ENCODE measurements around the gene SERGEF. TPM values are rescaled to one million over a fixed set of nuclear protein-coding genes. Genes with fewer than 3 reads are reported as not detected.
A peak's percentile ranks its signal among the peaks of the same experiment; 100 is the strongest.

Gene SERGEF
- total and polyA plus RNA-seq, 2 experiments from 2014 or later: 18.3 to 23.2 TPM

- no peak overlapping the region for H3K9ac ChIP-seq
- peaks cover 12% of the 10 kb centered on the region; the same call in 1 of the 2 replicates for H3F3A ChIP-seq (ENCODE audit: insufficient read depth)
- H3K4me1 ChIP-seq (ENCODE audit: insufficient read depth): peaks cover 5% of the 10 kb centered on the region
- no peaks in the 10 kb centered on the region for H3K9me3 ChIP-seq (ENCODE audit: low read depth)
- no peak for DNase-seq
- H3K27me3 ChIP-seq (replicated peaks; ENCODE audit: insufficient read depth): no peaks in the 10 kb centered on the region
- no peak overlapping the region for H3K4me3 ChIP-seq
- no peak overlapping the region for H2AFZ ChIP-seq
- no peaks in the 10 kb centered on the region for H3K9me2 ChIP-seq (ENCODE audit: insufficient read depth)
- WGBS, 2 experiments (ENCODE audit: low coverage in 1 of 2, low lambda C conversion rate in 2 of 2, missing lambda C conversion rate in 2 of 2): 54 to 72% methylated on average over 3 of the region's 3 CpGs
- in situ Hi-C loops (cut with MboI): no loop called here
- H4K20me1 ChIP-seq (ENCODE audit: insufficient read depth): no peaks in the 10 kb centered on the region
- H3K79me2 ChIP-seq (ENCODE audit: insufficient read depth): no peaks in the 10 kb centered on the region
- no peak overlapping the region for H3K4me2 ChIP-seq (ENCODE audit: unreplicated experiment)
- no peak overlapping the region for H3K27ac ChIP-seq
- TF ChIP-seq EZH2phosphoT487 (IDR thresholded peaks at IDR 0.05; ENCODE audit: insufficient read depth, low read depth) (no peak), EZH2 (IDR thresholded peaks at IDR 0.05; ENCODE audit: insufficient read depth, poor library complexity, severe bottlenecking) (no peak)
- H3K36me3 ChIP-seq (ENCODE audit: low read depth): no peaks in the 10 kb centered on the region
These were observed 89.6 kb downstream of the SERGEF start for GRCh38 chr11:17923217-17923616.

- Histone ChIP-seq H3K36me3 (ENCODE audit: low read depth) (no peaks in the 10 kb centered on the region), H3K9me2 (ENCODE audit: insufficient read depth) (no peaks in the 10 kb centered on the region), H3K27me3 (replicated peaks; ENCODE audit: insufficient read depth) (no peaks in the 10 kb centered on the region), H4K20me1 (ENCODE audit: insufficient read depth) (no peaks in the 10 kb centered on the region), H3K4me1 (ENCODE audit: insufficient read depth) (peaks cover 4% of the 10 kb centered on the region; the same call in 1 of the 2 replicates), H3K9me3 (ENCODE audit: low read depth) (no peaks in the 10 kb centered on the region), H2AFZ (no peak overlapping the region), H3F3A (ENCODE audit: insufficient read depth) (0 out of 2 replicates have a peak, but pooled peaks cover 4% of the 10 kb centered on the region), H3K9ac (no peak overlapping the region), H3K4me3 (no peak overlapping the region), H3K4me2 (ENCODE audit: unreplicated experiment) (no peak overlapping the region), H3K27ac (no peak overlapping the region), H3K79me2 (ENCODE audit: insufficient read depth) (no peaks in the 10 kb centered on the region)
- TF ChIP-seq EZH2 (IDR thresholded peaks at IDR 0.05; ENCODE audit: insufficient read depth, poor library complexity, severe bottlenecking) (no peak), EZH2phosphoT487 (IDR thresholded peaks at IDR 0.05; ENCODE audit: insufficient read depth, low read depth) (no peak)
- 21 to 25% methylated on average over 2 of the region's 2 CpGs for WGBS, 2 experiments (ENCODE audit: low coverage in 1 of 2, low lambda C conversion rate in 2 of 2, missing lambda C conversion rate in 2 of 2)
- DNase-seq: no peak
- in situ Hi-C loops (cut with MboI): no loop called here
These were observed 90.4 kb downstream of the SERGEF start for GRCh38 chr11:17922416-17922788.

GRCh38 chr11:17921659-17922415, 91.0 kb downstream of the SERGEF start:
- WGBS, 2 experiments (ENCODE audit: low coverage in 1 of 2, low lambda C conversion rate in 2 of 2, missing lambda C conversion rate in 2 of 2): 10 to 15% methylated on average over 4 of the region's 4 CpGs
- no peak overlapping the region for H2AFZ ChIP-seq
- H3F3A ChIP-seq (ENCODE audit: insufficient read depth): no peaks in the 10 kb centered on the region
- H3K4me3 ChIP-seq: no peak overlapping the region
- H3K9ac ChIP-seq: no peak overlapping the region
- H3K27me3 ChIP-seq (replicated peaks; ENCODE audit: insufficient read depth): no peaks in the 10 kb centered on the region
- H3K36me3 ChIP-seq (ENCODE audit: low read depth): no peaks in the 10 kb centered on the region
- H4K20me1 ChIP-seq (ENCODE audit: insufficient read depth): no peaks in the 10 kb centered on the region
- DNase-seq: peak; percentile 55
- H3K9me2 ChIP-seq (ENCODE audit: insufficient read depth): no peaks in the 10 kb centered on the region
- H3K27ac ChIP-seq: no peak overlapping the region
- no peak for TF ChIP-seq EZH2 (IDR thresholded peaks at IDR 0.05; ENCODE audit: insufficient read depth, poor library complexity, severe bottlenecking)
- no peak for TF ChIP-seq EZH2phosphoT487 (IDR thresholded peaks at IDR 0.05; ENCODE audit: insufficient read depth, low read depth)
- no peaks in the 10 kb centered on the region for H3K9me3 ChIP-seq (ENCODE audit: low read depth)
- no peaks in the 10 kb centered on the region for H3K79me2 ChIP-seq (ENCODE audit: insufficient read depth)
- H3K4me2 ChIP-seq (ENCODE audit: unreplicated experiment): no peak overlapping the region
- in situ Hi-C loops (cut with MboI): no loop called here
- H3K4me1 ChIP-seq (ENCODE audit: insufficient read depth): no peaks in the 10 kb centered on the region; the same call in 1 of the 2 replicates

GRCh38 chr11:17918049-17918605, 94.7 kb downstream of the SERGEF start:
- no peaks in the 10 kb centered on the region for H3F3A ChIP-seq (ENCODE audit: insufficient read depth)
- no peaks in the 10 kb centered on the region; the same call in 1 of the 2 replicates for H3K4me1 ChIP-seq (ENCODE audit: insufficient read depth)
- DNase-seq: no peak
- H3K79me2 ChIP-seq (ENCODE audit: insufficient read depth): no peaks in the 10 kb centered on the region
- H3K27me3 ChIP-seq (replicated peaks; ENCODE audit: insufficient read depth): no peaks in the 10 kb centered on the region
- TF ChIP-seq EZH2 (IDR thresholded peaks at IDR 0.05; ENCODE audit: insufficient read depth, poor library complexity, severe bottlenecking) (no peak), EZH2phosphoT487 (IDR thresholded peaks at IDR 0.05; ENCODE audit: insufficient read depth, low read depth) (no peak)
- H3K27ac ChIP-seq: no peak overlapping the region
- no peaks in the 10 kb centered on the region for H3K36me3 ChIP-seq (ENCODE audit: low read depth)
- 100% methylated on average over 1 of the region's 1 CpG for WGBS, 2 experiments (ENCODE audit: low coverage in 1 of 2, low lambda C conversion rate in 2 of 2, missing lambda C conversion rate in 2 of 2)
- no peak overlapping the region for H3K4me2 ChIP-seq (ENCODE audit: unreplicated experiment)
- H2AFZ ChIP-seq: no peak overlapping the region
- H4K20me1 ChIP-seq (ENCODE audit: insufficient read depth): no peaks in the 10 kb centered on the region
- in situ Hi-C loops (cut with MboI): no loop called here
- H3K9me3 ChIP-seq (ENCODE audit: low read depth): no peaks in the 10 kb centered on the region
- no peaks in the 10 kb centered on the region for H3K9me2 ChIP-seq (ENCODE audit: insufficient read depth)
- no peak overlapping the region for H3K4me3 ChIP-seq
- H3K9ac ChIP-seq: no peak overlapping the region
